ENCODE results near the gene ULK3. TPM values are rescaled to one million over a fixed set of nuclear protein-coding genes. Genes with fewer than 3 reads are reported as not detected.

ULK3 gene
- total RNA-seq, 1 donor from 2014 or later, result 46.4 TPM

DNA sequence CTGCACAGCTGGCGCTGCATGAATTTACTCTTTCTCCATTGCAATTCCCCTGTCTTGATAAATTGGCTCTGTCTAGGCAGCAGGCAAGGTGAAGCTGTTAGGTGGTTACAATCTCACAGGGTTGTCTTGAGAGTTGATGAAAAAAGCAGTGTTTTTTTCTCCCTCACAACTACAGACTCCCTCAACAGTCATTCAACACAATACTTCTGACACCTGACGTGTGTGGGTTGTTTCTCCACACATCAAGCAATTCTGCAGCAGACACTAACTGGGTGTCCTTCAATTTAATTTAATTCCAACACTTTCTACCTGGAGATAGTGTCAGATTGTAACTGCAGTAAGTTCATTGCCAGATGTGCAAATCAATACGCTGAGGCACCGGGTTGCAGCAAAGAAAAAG lies 35.3 kb upstream of the ULK3 start:
- H3K4me1 Mint-ChIP-seq (ENCODE audit: unreplicated experiment), result peaks cover 4% of the 10 kb centered on the region
- H3K36me3 Mint-ChIP-seq, result no peaks in the 10 kb centered on the region
- no peak overlapping the region for H3K4me3 Mint-ChIP-seq
- H3K27me3 Mint-ChIP-seq, result peaks cover 8% of the 10 kb centered on the region
- no peak for DNase-seq (ENCODE audit: extremely low spot score, unreplicated experiment)
- TF ChIP-seq, protein P1, sequence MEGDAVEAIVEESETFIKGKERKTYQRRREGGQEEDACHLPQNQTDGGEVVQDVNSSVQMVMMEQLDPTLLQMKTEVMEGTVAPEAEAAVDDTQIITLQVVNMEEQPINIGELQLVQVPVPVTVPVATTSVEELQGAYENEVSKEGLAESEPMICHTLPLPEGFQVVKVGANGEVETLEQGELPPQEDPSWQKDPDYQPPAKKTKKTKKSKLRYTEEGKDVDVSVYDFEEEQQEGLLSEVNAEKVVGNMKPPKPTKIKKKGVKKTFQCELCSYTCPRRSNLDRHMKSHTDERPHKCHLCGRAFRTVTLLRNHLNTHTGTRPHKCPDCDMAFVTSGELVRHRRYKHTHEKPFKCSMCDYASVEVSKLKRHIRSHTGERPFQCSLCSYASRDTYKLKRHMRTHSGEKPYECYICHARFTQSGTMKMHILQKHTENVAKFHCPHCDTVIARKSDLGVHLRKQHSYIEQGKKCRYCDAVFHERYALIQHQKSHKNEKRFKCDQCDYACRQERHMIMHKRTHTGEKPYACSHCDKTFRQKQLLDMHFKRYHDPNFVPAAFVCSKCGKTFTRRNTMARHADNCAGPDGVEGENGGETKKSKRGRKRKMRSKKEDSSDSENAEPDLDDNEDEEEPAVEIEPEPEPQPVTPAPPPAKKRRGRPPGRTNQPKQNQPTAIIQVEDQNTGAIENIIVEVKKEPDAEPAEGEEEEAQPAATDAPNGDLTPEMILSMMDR (conservative IDR thresholded peaks at IDR 0.05), result no peak
- H3K27ac Mint-ChIP-seq, result no peak overlapping the region
- no peaks in the 10 kb centered on the region for H3K9me3 Mint-ChIP-seq

DNA sequence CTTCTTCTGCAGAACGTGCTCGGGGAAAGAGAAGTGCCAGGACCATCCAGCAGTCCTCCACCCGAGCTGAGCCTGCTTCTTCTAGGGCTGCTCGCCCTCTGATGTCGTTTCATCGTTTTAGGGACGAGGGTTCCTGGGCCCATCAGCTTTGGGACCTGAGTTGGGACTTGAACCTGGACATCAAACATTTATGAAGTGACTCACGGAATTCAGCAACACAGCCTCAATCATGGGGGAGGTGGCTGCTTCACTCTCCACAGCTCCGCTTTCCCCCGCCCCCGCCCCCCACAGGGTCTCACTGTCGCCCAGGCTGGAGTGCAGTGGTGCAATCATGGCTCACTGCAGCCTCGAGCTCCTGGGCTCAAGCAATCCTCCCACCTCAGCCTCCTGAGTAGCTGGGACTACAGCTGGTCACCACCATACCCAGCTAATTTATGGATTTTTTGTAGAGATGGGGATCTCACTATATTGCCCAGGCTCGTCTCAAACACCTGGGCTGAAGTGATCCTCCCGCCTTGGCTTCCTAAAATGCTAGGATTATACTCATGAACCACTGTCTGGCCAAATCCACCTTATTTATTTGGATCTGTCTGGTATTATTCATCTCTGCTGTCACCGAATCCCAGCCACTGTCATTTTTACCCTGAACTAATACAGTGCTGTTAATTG lies 30.9 kb upstream of the ULK3 start:
- H3K9me3 Mint-ChIP-seq, result no peaks in the 10 kb centered on the region
- no peak for DNase-seq (ENCODE audit: extremely low spot score, unreplicated experiment)
- H3K27me3 Mint-ChIP-seq, result peaks cover 8% of the 10 kb centered on the region
- H3K36me3 Mint-ChIP-seq, result peaks cover 6% of the 10 kb centered on the region
- H3K4me3 Mint-ChIP-seq, result peak overlapping the region; percentile 95
- H3K27ac Mint-ChIP-seq, result peak overlapping the region; percentile 97
- TF ChIP-seq, protein P1 (conservative IDR thresholded peaks at IDR 0.05), result no peak
- peaks cover 25% of the 10 kb centered on the region for H3K4me1 Mint-ChIP-seq (ENCODE audit: unreplicated experiment)

DNA sequence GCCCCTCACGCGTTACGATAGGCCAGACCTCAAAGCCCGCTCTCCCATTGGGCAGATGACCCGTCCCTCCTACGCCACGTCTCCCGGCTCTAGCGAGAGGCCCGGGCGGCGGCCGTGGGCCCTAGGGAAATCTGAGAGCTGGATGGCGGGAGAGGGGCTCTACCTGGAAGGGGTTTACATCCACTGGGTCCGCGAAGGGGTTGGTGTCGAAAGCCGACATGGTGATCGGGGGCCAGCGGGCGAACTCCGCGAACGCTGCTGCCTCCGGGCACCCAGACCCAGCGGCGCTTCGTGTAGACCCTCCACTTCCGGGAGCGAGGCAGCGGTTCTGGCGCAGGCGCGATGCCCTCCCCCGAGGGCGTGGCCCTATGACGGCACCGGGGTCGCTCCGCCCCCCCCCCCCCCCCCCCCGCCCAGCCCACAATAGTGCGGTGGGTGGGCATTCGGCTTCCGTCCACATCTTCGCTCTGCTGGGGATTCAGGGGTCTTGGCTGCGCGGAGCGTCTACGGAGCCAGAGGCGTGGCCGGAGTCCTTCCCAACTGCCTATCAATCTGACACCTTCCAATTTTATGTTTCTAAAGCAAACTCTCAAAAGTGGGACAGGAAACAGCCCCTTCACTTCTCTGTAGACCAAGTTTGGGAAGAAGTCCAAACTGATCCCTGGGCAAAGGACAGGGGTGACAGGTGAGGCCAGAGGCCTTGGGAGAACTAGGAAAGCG lies 30.2 kb upstream of the ULK3 start, which contains the start of gene SCAMP2:
TSS of gene SCAMP2 (minus strand) at position 330 of the 720 bp plus-strand sequence. CDS start at position 220, 110 bp downstream.
- TF ChIP-seq, protein P1 (conservative IDR thresholded peaks at IDR 0.05), result no peak
- peak; percentile 93 for DNase-seq (ENCODE audit: extremely low spot score, unreplicated experiment)
- peaks cover 26% of the 10 kb centered on the region for H3K4me1 Mint-ChIP-seq (ENCODE audit: unreplicated experiment)
- H3K9me3 Mint-ChIP-seq, result peaks cover under 1% of the 10 kb centered on the region
- peak within 1 kb of the TSS; percentile 97 for H3K27ac Mint-ChIP-seq
- H3K27me3 Mint-ChIP-seq, result peaks cover 8% of the 10 kb centered on the region
- H3K4me3 Mint-ChIP-seq, result peak within 1 kb of the TSS; percentile 95
- peaks cover 7% of the 10 kb centered on the region for H3K36me3 Mint-ChIP-seq

DNA sequence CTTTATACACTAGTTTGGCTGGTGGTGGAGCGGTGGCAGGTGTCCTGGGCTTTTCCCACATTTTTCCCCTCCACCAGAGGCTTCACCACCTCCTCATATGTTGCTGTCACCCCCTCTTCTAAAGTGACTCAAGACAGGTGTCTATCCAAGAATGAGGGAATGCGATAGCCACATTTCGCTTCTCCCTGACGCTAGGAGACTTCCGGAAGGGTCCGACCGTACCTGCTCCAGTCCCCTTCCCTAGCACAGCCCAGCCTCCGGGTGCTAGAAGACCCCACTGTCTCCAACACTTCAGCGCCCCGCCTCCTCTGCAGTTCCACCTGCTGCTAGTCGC lies 29.7 kb upstream of the ULK3 start:
- peaks cover 31% of the 10 kb centered on the region for H3K4me1 Mint-ChIP-seq (ENCODE audit: unreplicated experiment)

DNA sequence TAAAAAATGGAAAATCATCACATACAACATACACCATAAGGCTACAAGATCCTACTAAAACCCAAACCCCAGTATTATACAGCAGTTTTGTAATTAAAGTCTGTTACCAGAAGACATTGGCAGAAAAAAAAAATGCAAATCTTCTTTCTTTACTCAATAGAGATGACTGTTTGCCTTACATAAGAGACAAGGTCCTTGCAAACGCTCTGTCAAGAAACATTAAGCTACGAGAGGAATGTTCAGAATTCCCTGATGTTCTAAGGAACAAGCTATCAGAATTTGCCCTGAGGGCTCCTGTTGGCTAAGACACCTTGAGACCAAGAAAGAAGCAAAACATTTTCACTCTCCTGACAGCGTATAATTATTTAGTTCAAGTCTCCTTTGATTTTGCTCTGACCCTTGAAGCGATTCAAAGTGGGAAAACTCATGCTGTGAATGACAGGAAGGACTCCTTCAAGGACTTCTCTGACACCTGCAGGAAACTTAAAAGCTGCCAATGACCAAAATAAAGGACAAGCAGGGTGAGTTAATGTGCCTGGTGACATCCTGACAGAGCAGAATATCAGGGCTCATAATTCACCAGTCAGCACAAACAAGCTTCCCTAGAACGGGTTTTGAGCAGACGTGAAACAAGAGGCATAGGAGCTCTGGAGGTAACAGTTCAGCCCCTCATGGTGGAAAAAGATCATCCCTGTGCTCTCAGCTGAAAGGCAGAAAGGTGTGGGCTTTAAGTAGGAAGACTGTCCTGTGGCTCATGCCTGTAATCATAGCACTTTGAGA lies 27.7 kb upstream of the ULK3 start:
- TF ChIP-seq, protein P1 (conservative IDR thresholded peaks at IDR 0.05), result no peak
- H3K4me3 Mint-ChIP-seq, result peak overlapping the region; percentile 88
- H3K36me3 Mint-ChIP-seq, result peaks cover 16% of the 10 kb centered on the region
- H3K27me3 Mint-ChIP-seq, result no peaks in the 10 kb centered on the region
- peak overlapping the region; percentile 98 for H3K27ac Mint-ChIP-seq
- no peak for DNase-seq (ENCODE audit: extremely low spot score, unreplicated experiment)
- H3K9me3 Mint-ChIP-seq, result peaks cover 4% of the 10 kb centered on the region
- H3K4me1 Mint-ChIP-seq (ENCODE audit: unreplicated experiment), result peaks cover 42% of the 10 kb centered on the region

More for the DNA sequence above, 29.7 kb upstream of the ULK3 start:
- Mint-ChIP-seq H3K36me3 (peaks cover 13% of the 10 kb centered on the region), H3K9me3 (peaks cover 4% of the 10 kb centered on the region), H3K27me3 (peaks cover 8% of the 10 kb centered on the region), H3K4me3 (peak overlapping the region; percentile 95), H3K27ac (peak overlapping the region; percentile 97)
- no peak for DNase-seq (ENCODE audit: extremely low spot score, unreplicated experiment)
- TF ChIP-seq, protein P1 (conservative IDR thresholded peaks at IDR 0.05), result no peak
